Thyroid gland (tissue), 4 donors: ENCODE data around the gene PTPN9. TPM values are rescaled to one million over a fixed set of nuclear protein-coding genes. Genes with fewer than 3 reads are reported as not detected.
"Not testable (repeated sequence)": the region's sequence is repeated elsewhere in the genome, so short reads cannot be mapped to it uniquely, and the experiment has no call there.

Experiments
- DNase-seq, 2 donors: peaks; one replicate each; pipeline ENCODE4 v3.0.0-alpha.2; 2019
- H3K27ac ChIP-seq, 3 donors: fragments of 200-600 bp; sonication (generic); 1 replicate in 2 of 3; 2 replicates in 1 of 3; pipeline ENCODE4 v1.5.1; 2016 to 2019; ENCODE audit warnings: mild to moderate bottlenecking in 1 of 3, moderate library complexity in 1 of 3
- H3K27me3 ChIP-seq: fragments of 200-600 bp; sonication (generic); one replicate; pipeline ENCODE4 v1.5.1; 2019
- H3K36me3 ChIP-seq, 2 donors: fragments of 200-600 bp; sonication (generic); one replicate each; pipeline ENCODE4 v1.5.1; 2016 to 2019
- H3K4me1 ChIP-seq, 2 donors: fragments of 200-600 bp; sonication (generic); one replicate each; pipeline ENCODE4 v1.5.1; 2017 to 2019
- H3K4me3 ChIP-seq, 3 donors: fragments of 200-600 bp; sonication (generic); replicated peaks in 1 of 3; 1 replicate in 2 of 3; 2 replicates in 1 of 3; pipeline ENCODE4 v1.5.1; 2016; ENCODE audit warnings: mild to moderate bottlenecking in 1 of 3
- H3K9me3 ChIP-seq: fragments of 200-600 bp; sonication (generic); one replicate; pipeline ENCODE4 v1.5.1; 2017
- CTCF ChIP-seq, 6 experiments: fragments of 200-600 bp in 3 of 6; fragments of 450-650 bp in 3 of 6; sonication (generic) in 3 of 6; IDR thresholded peaks; one replicate each; pipeline ENCODE4 v1.5.1; 2016 to 2019; ENCODE audit warnings: antibody characterized with exemption in 6 of 6, mild to moderate bottlenecking in 2 of 6, inconsistent platforms in 1 of 6, moderate library complexity in 1 of 6
- POLR2A ChIP-seq, 2 donors: fragments of 450-650 bp; IDR thresholded peaks; one replicate each; pipeline ENCODE4 v1.6.1; 2017; ENCODE audit warnings: antibody characterized with exemption in 2 of 2, mild to moderate bottlenecking in 2 of 2, moderate library complexity in 1 of 2
- WGBS, 2 donors: methylation state at CpG; one replicate each; pipeline ENCODE4 v1.1.5; 2017; 5-methylcytosine and 5-hydroxymethylcytosine counted together
- intact Hi-C: fragments of 100-400 bp; cut with DNase I; formaldehyde crosslinking; loops from one replicate; pipeline ENCODE4 v1.15.1; 2023
- total RNA-seq, 4 donors: library from RNA; depleted of rRNA; stranded (reverse); fragments of >200 nt; gene quantifications; one replicate each; pipeline ENCODE4 v1.2.3, GENCODE V29; 2016

Gene PTPN9
- total RNA-seq, 4 donors from 2014 or later = 66.4 to 83.5 (median 73.6) TPM

- Histone ChIP-seq H3K27me3 (no peaks in the 10 kb centered on the region), H3K9me3 (no peaks in the 10 kb centered on the region), H3K4me1 (peaks cover 28 to 35% of the 10 kb centered on the region in 2 donors), H3K27ac (no peak overlapping the region), H3K4me3 (no peak overlapping the region), H3K36me3 (peaks cover 0 to 6% of the 10 kb centered on the region in 2 donors)
- WGBS, 2 donors = 94 to 96% methylated on average over 4 of the region's 4 CpGs
- TF ChIP-seq CTCF (IDR thresholded peaks at IDR 0.05) (no peak), POLR2A (IDR thresholded peaks at IDR 0.05) (no peak)
- intact Hi-C loops = no loop called here
- no peak for DNase-seq
Observed at GRCh38 chr15:75530169-75530568, 48.9 kb downstream of the PTPN9 start.

- peak; percentile 46 to 58 for DNase-seq
- H3K36me3 ChIP-seq = peaks cover 28 to 32% of the 10 kb centered on the region in 2 donors
- H3K4me1 ChIP-seq, H3K4me3 ChIP-seq, H3K27me3 ChIP-seq, intact Hi-C loops, H3K9me3 ChIP-seq: not testable (repeated sequence)
- H3K27ac ChIP-seq = peak overlapping the region; percentile 35 to 45 (median 40)
- 36 to 37% methylated on average over 3 of the region's 3 CpGs for WGBS, 2 donors
Observed at GRCh38 chr15:75525756-75526155, 53.4 kb downstream of the PTPN9 start.

GRCh38 chr15:75523011-75523410 is 56.1 kb downstream of the PTPN9 start:
- 94 to 97% methylated on average over 2 of the region's 2 CpGs for WGBS, 2 donors
- H3K27me3 ChIP-seq = no peaks in the 10 kb centered on the region

GRCh38 chr15:75517233-75517632 is 61.9 kb downstream of the PTPN9 start:
- Histone ChIP-seq H3K27me3 (no peaks in the 10 kb centered on the region), H3K27ac (no peak overlapping the region), H3K36me3 (peaks cover 51 to 60% of the 10 kb centered on the region in 2 donors), H3K4me3 (no peak overlapping the region), H3K9me3 (no peaks in the 10 kb centered on the region), H3K4me1 (no peaks in the 10 kb centered on the region)
- intact Hi-C loops = no loop called here
- DNase-seq = no peak
- TF ChIP-seq CTCF (IDR thresholded peaks at IDR 0.05) (no peak), POLR2A (IDR thresholded peaks at IDR 0.05) (no peak)
- WGBS, 2 donors = 93 to 98% methylated on average over 1 of the region's 1 CpG

More at GRCh38 chr15:75523011-75523410, 56.1 kb downstream of the PTPN9 start:
- Histone ChIP-seq H3K27ac (no peak overlapping the region), H3K4me3 (no peak overlapping the region), H3K4me1 (peaks cover 3 to 5% of the 10 kb centered on the region in 2 donors), H3K9me3 (no peaks in the 10 kb centered on the region), H3K36me3 (peaks cover 47 to 51% of the 10 kb centered on the region in 2 donors)
- intact Hi-C loops = no loop called here
- DNase-seq = no peak
- TF ChIP-seq POLR2A (IDR thresholded peaks at IDR 0.05) = no peak
- TF ChIP-seq CTCF (IDR thresholded peaks at IDR 0.05) = no peak

GRCh38 chr15:75508840-75509532 is 70.1 kb downstream of the PTPN9 start:
- no peak for DNase-seq
- Histone ChIP-seq H3K4me3 (no peak overlapping the region), H3K36me3 (peaks cover 42 to 44% of the 10 kb centered on the region in 2 donors), H3K9me3 (no peaks in the 10 kb centered on the region), H3K4me1 (no peaks in the 10 kb centered on the region), H3K27ac (no peak overlapping the region), H3K27me3 (no peaks in the 10 kb centered on the region)
- intact Hi-C loops = loop anchor here (10.0 kb wide), 1 partner anchor 176 kb away; no protein-coding TSS in a partner anchor
- 69 to 71% methylated on average over 7 of the region's 7 CpGs for WGBS, 2 donors
- TF ChIP-seq CTCF (IDR thresholded peaks at IDR 0.05) (peak in 4 of 6 experiments; percentile 42 to 66 (median 52)), POLR2A (IDR thresholded peaks at IDR 0.05) (no peak)
